Transverse colon (tissue), 4 donors: ENCODE data around the gene IDUA. TPM values are rescaled to one million over a fixed set of nuclear protein-coding genes. Genes with fewer than 3 reads are reported as not detected.
"Not testable (repeated sequence)": the region's sequence is repeated elsewhere in the genome, so short reads cannot be mapped to it uniquely, and the experiment has no call there.

Source experiments
- DNase-seq: peaks from one replicate; pipeline ENCODE4 v3.0.0-alpha.2; 2019
- H3K27ac ChIP-seq, 4 donors: fragments of 200-600 bp; sonication (generic); 2 replicates each; pipeline ENCODE4 v1.5.1; 2016 to 2018; ENCODE audit warnings: inconsistent platforms in 4 of 4
- H3K27me3 ChIP-seq: fragments of 200-600 bp; sonication (generic); 2 replicates; pipeline ENCODE4 v1.5.1; 2017; ENCODE audit warnings: inconsistent platforms
- H3K36me3 ChIP-seq, 4 donors: fragments of 200-600 bp; sonication (generic); 2 replicates each; pipeline ENCODE4 v1.5.1; 2017 to 2019; ENCODE audit warnings: inconsistent platforms in 4 of 4
- H3K4me1 ChIP-seq, 4 donors: fragments of 200-600 bp; sonication (generic); 2 replicates each; pipeline ENCODE4 v1.5.1; 2017 to 2020; ENCODE audit warnings: inconsistent platforms in 4 of 4
- H3K4me3 ChIP-seq, 4 donors: fragments of 200-600 bp; sonication (generic); 1 replicate in 1 of 4; 2 replicates in 3 of 4; pipeline versions ENCODE4 v1.5.1 to v1.6.1; 2017 to 2019; ENCODE audit warnings: inconsistent platforms in 4 of 4
- H3K9me3 ChIP-seq, 2 donors: fragments of 200-600 bp; sonication (generic); 2 replicates each; pipeline ENCODE4 v1.5.1; 2017 to 2019; ENCODE audit warnings: inconsistent platforms in 2 of 2
- CTCF ChIP-seq, 5 experiments: fragments of 200-600 bp in 3 of 5; fragments of 450-650 bp in 2 of 5; sonication (generic) in 3 of 5; IDR thresholded peaks; 1 replicate in 2 of 5; 2 replicates in 3 of 5; pipeline ENCODE4 v1.5.1; 2016 to 2017; ENCODE audit warnings: antibody characterized with exemption in 5 of 5, inconsistent platforms in 3 of 5, mild to moderate bottlenecking in 2 of 5, moderate library complexity in 1 of 5
- EP300 ChIP-seq: sonication (generic); formaldehyde crosslinking; IDR thresholded peaks from one replicate; pipeline ENCODE4 v1.6.1; 2017; ENCODE audit warnings: antibody characterized with exemption, low read depth
- POLR2A ChIP-seq: fragments of 450-650 bp; IDR thresholded peaks from one replicate; pipeline ENCODE4 v1.6.1; 2016; ENCODE audit warnings: antibody characterized with exemption, mild to moderate bottlenecking, moderate library complexity
- POLR2AphosphoS5 ChIP-seq, 3 donors: sonication (generic); formaldehyde crosslinking; IDR thresholded peaks; one replicate each; pipeline ENCODE4 v1.6.1; 2016; ENCODE audit warnings: antibody characterized with exemption in 3 of 3
- WGBS, 2 donors: methylation state at CpG; one replicate each; pipeline ENCODE4 v1.1.5; 2018; ENCODE audit warnings: low coverage in 1 of 2; 5-methylcytosine and 5-hydroxymethylcytosine counted together
- in situ Hi-C, 4 donors: fragments of 200-750 bp; cut with MboI; loops; one replicate each; pipeline versions ENCODE4 v1.15.0 to v1.15.1; 2017; ENCODE audit warnings: low sequenced_read_pairs in 3 of 4, low pct_ligation_motif_present in 1 of 4, low pct_unique_long_range_greater_than_20kb in 1 of 4
- intact Hi-C: fragments of 100-400 bp; cut with DNase I; formaldehyde crosslinking; loops from one replicate; pipeline ENCODE4 v1.15.1; 2023; ENCODE audit warnings: low total_unique reads
- total RNA-seq, 4 donors: library from RNA; depleted of rRNA; stranded (reverse); fragments of >200 nt; gene quantifications; one replicate each; pipeline ENCODE4 v1.1.0, GENCODE V29; 2016

IDUA gene
- 10 to 100 TPM; 25.9 to 78.6 (median 40.4) TPM for total RNA-seq

GRCh38 chr4:986879-987623 is at the start of gene IDUA:
Gene IDUA (plus strand): TSS chr4:987044. CDS start chr4:987085, 41 bp downstream.
- intact Hi-C loops = no loop called here
- 3% methylated on average over 20 of the region's 69 CpGs; no CpG with 5 or more reads in 1 of the 2 donors for WGBS, 2 donors
- in situ Hi-C loops = no loop called here

GRCh38 chr4:939508-939907 is 47.3 kb upstream of the IDUA start:
- 88 to 100% methylated on average over 1 to 4 of the region's 4 CpGs for WGBS, 2 donors
- H3K9me3 ChIP-seq, H3K4me3 ChIP-seq, H3K4me1 ChIP-seq, H3K36me3 ChIP-seq, intact Hi-C loops, H3K27ac ChIP-seq, H3K27me3 ChIP-seq, DNase-seq, in situ Hi-C loops: not testable (repeated sequence)

More at GRCh38 chr4:986879-987623, at the start of gene IDUA:
- H3K4me3 ChIP-seq = peak within 1 kb of the TSS; percentile 47 to 94 (median 79)
- H3K36me3 ChIP-seq = no peaks in the 10 kb centered on the region
- peak; percentile 90 for DNase-seq
- no peaks in the 10 kb centered on the region for H3K9me3 ChIP-seq
- peaks cover 22 to 37% (median 30%) of the 10 kb centered on the region in 4 donors for H3K4me1 ChIP-seq
- H3K27me3 ChIP-seq = no peaks in the 10 kb centered on the region
- peak within 1 kb of the TSS; percentile 67 to 83 (median 80) for H3K27ac ChIP-seq
- TF ChIP-seq CTCF (IDR thresholded peaks at IDR 0.05) (peak in 4 of 5 experiments; percentile 34 to 42 (median 37)), POLR2AphosphoS5 (IDR thresholded peaks at IDR 0.05) (peak in 2 of 3 donors; percentile 2 to 24), EP300 (no peak), POLR2A (peak; percentile 39)

- H3K36me3 ChIP-seq = no peaks in the 10 kb centered on the region
- TF ChIP-seq POLR2A (no peak), POLR2AphosphoS5 (IDR thresholded peaks at IDR 0.05) (no peak), EP300 (no peak), CTCF (IDR thresholded peaks at IDR 0.05) (no peak)
- no peaks in the 10 kb centered on the region for H3K27me3 ChIP-seq
- no peak for DNase-seq
- in situ Hi-C loops (no loop called here), intact Hi-C loops (no loop called here)
- no peak overlapping the region for H3K4me3 ChIP-seq
- no peaks in the 10 kb centered on the region for H3K4me1 ChIP-seq
- no peaks in the 10 kb centered on the region for H3K9me3 ChIP-seq
- 79% methylated on average over 28 of the region's 28 CpGs; no CpG with 5 or more reads in 1 of the 2 donors for WGBS, 2 donors
- no peak overlapping the region for H3K27ac ChIP-seq
Observed at GRCh38 chr4:945274-946102, 41.4 kb upstream of the IDUA start.

- in situ Hi-C loops = no loop called here
- no peak for DNase-seq
- intact Hi-C loops = no loop called here
- no peaks in the 10 kb centered on the region for H3K36me3 ChIP-seq
- no peak overlapping the region for H3K4me3 ChIP-seq
- no peaks in the 10 kb centered on the region for H3K9me3 ChIP-seq
- H3K4me1 ChIP-seq = no peaks in the 10 kb centered on the region
- H3K27ac ChIP-seq = no peak overlapping the region
- H3K27me3 ChIP-seq = no peaks in the 10 kb centered on the region
- 81 to 82% methylated on average over 3 to 9 of the region's 9 CpGs for WGBS, 2 donors
- no peak for TF ChIP-seq CTCF (IDR thresholded peaks at IDR 0.05)
- no peak for TF ChIP-seq POLR2AphosphoS5 (IDR thresholded peaks at IDR 0.05)
- no peak for TF ChIP-seq POLR2A
- no peak for TF ChIP-seq EP300
Observed at GRCh38 chr4:946103-946450, 40.8 kb upstream of the IDUA start.
